Mucosa of descending colon (tissue), 3 donors: ENCODE results near the gene TAS2R41. TPM values are rescaled to one million over a fixed set of nuclear protein-coding genes. Genes with fewer than 3 reads are reported as not detected.

Experiments
- ATAC-seq: fragments of 200-7000 bp; cut with Tn5 transposase; one replicate; pipeline ENCODE4 v1.9.1; 2020; ENCODE audit warnings: mild to moderate bottlenecking, moderate library complexity
- DNase-seq, 3 donors: peaks; one replicate each; pipeline ENCODE4 v3.0.0-alpha.2; 2020
- H3K36me3 ChIP-seq: fragments of 200-600 bp; one replicate; pipeline ENCODE4 v1.8.0; 2021; ENCODE audit warnings: low read depth, mild to moderate bottlenecking
- H3K4me1 ChIP-seq: fragments of 200-600 bp; one replicate; pipeline ENCODE4 v1.8.0; 2021; ENCODE audit warnings: low read depth, mild to moderate bottlenecking
- H3K4me3 ChIP-seq: fragments of 200-600 bp; one replicate; pipeline ENCODE4 v1.8.0; 2021; ENCODE audit warnings: mild to moderate bottlenecking
- H3K9me3 ChIP-seq: fragments of 200-600 bp; one replicate; pipeline ENCODE4 v1.8.0; 2021; ENCODE audit warnings: mild to moderate bottlenecking
- intact Hi-C, 2 donors: fragments of 100-400 bp; cut with DNase I in 1 of 2; cut with micrococcal nuclease in 1 of 2; formaldehyde crosslinking; loops; one replicate each; pipeline versions ENCODE4 v1.11.0 to v1.11.1; 2022; cut with DNase I, micrococcal nuclease
- total RNA-seq, 3 donors: library from RNA; stranded (reverse); fragmentation: NEBNext Ultra II Directional in 2 of 3; extraction: Animal tissue kit (Norgen Biotek cat#: 25700) in 2 of 3; gene quantifications; one replicate each; pipeline versions ENCODE4 v1.2.1 to v1.2.4, GENCODE V29; 2021 to 2023
- TF ChIP-seq, protein P1 (sequence below): fragments of 200-600 bp; IDR thresholded peaks from one replicate; pipeline ENCODE4 v1.8.0; 2022; ENCODE audit warnings: antibody characterized with exemption, mild to moderate bottlenecking
- donor health status: DM: no; HTN: no; CAD: no; lungs with moderate emphysema.
- donor health status: DM: no; HTN: no; CAD: no.
- donor health status: DM: no; HTN: yes; CAD: no.

The TAS2R41 gene
- total RNA-seq, 3 donors from 2014 or later: 0.34 TPM; not detected in 2

DNA sequence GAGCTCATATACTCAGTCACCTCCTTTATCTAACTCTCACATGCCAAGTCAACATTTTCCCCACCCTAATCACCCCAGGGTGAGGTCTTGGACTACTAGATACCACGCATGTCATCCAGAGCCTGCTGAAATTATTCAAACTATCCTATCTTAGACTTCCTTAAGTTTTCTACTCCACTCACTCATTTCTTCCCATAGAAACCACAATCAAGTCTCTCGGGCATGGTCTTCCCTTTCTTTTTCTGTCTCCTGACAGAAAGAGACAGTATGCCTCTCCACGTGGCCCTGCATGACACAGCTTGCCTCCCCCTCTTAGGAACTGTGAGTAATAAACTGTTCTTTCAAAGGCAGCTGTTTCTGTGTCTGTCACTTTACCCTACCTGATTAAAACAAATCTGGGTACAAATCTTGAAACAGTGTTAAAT lies 29.4 kb downstream of the TAS2R41 start:
- no peak for ATAC-seq
- TF ChIP-seq, protein P1, sequence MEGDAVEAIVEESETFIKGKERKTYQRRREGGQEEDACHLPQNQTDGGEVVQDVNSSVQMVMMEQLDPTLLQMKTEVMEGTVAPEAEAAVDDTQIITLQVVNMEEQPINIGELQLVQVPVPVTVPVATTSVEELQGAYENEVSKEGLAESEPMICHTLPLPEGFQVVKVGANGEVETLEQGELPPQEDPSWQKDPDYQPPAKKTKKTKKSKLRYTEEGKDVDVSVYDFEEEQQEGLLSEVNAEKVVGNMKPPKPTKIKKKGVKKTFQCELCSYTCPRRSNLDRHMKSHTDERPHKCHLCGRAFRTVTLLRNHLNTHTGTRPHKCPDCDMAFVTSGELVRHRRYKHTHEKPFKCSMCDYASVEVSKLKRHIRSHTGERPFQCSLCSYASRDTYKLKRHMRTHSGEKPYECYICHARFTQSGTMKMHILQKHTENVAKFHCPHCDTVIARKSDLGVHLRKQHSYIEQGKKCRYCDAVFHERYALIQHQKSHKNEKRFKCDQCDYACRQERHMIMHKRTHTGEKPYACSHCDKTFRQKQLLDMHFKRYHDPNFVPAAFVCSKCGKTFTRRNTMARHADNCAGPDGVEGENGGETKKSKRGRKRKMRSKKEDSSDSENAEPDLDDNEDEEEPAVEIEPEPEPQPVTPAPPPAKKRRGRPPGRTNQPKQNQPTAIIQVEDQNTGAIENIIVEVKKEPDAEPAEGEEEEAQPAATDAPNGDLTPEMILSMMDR: no peak
- intact Hi-C loops: no loop called here

DNA sequence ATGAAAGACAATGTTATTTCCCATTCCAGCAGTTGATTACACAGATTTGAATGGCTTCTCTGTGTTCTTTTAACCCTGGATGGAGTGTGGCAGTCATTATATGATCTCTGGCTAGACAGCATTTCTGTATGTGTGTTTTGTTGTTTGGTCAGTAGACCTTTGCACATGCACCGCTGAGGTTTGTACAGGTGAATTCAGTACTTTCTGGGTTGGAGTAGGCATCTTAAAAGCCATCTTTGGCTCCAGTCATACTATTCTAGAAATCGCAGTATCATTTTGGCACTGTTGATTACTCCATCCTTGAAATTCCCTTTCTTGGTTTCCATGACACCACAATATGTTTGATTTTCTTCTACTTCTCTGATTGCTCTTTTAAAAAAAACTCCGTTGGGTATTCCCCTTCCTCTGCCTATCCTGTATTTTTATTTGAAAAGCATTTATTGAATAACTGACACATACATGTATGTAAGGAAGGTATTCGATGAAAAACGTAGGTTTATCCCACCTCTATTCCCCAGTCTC lies 29.9 kb downstream of the TAS2R41 start:
- TF ChIP-seq, protein P1: no peak
- intact Hi-C loops: no loop called here

More for the DNA sequence above, 29.4 kb downstream of the TAS2R41 start:
- Histone ChIP-seq H3K9me3 (no peaks in the 10 kb centered on the region), H3K4me3 (no peak overlapping the region), H3K4me1 (no peaks in the 10 kb centered on the region), H3K36me3 (no peaks in the 10 kb centered on the region)
- DNase-seq: no peak

DNA sequence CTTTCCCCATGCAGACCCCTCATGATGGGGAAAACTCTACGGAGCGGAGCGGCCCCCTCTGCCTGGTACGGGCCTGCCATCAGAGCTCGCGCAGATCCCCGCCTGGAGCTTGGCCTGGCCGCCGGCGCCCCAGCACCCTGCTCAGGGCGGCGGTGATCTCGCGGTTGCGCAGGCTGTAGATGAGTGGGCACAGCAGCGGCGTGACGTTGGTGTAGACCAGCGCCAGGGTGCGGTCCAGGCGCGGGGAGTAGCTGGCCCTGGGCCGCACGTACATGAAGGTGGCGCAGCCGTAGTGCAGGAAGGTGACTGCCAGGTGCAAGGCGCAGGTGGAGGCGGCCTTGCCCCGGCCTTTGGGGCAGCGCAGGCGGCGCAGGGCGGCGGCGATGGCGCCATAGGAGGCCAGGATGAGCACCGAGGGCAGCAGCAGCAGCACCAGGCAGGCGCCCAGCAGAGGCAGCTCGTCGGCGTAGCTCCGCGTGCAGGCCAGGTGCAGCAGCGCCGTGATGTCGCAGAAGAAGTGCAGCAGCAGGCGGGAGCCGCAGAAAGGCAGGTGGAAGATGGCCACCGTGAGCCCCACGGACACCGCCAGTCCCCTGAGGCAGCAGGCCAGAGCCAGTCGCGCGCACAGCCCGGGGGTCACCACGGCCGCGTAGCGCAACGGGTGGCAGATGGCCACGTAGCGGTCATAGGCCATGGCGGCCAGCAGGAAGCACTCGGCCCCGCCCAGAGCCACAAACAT lies 33.4 kb downstream of the TAS2R41 start:
- TF ChIP-seq, protein P1: no peak
- intact Hi-C loops: no loop called here
- Histone ChIP-seq H3K9me3 (no peaks in the 10 kb centered on the region), H3K4me3 (no peak overlapping the region), H3K36me3 (no peaks in the 10 kb centered on the region), H3K4me1 (no peaks in the 10 kb centered on the region)
- DNase-seq (peak in 2 of 3 donors; percentile 31 to 51), ATAC-seq (peak; percentile 80)

More for the DNA sequence above, 29.9 kb downstream of the TAS2R41 start:
- no peak for DNase-seq
- no peaks in the 10 kb centered on the region for H3K9me3 ChIP-seq
- no peaks in the 10 kb centered on the region for H3K36me3 ChIP-seq
- no peaks in the 10 kb centered on the region for H3K4me1 ChIP-seq
- H3K4me3 ChIP-seq: no peak overlapping the region
- no peak for ATAC-seq

DNA sequence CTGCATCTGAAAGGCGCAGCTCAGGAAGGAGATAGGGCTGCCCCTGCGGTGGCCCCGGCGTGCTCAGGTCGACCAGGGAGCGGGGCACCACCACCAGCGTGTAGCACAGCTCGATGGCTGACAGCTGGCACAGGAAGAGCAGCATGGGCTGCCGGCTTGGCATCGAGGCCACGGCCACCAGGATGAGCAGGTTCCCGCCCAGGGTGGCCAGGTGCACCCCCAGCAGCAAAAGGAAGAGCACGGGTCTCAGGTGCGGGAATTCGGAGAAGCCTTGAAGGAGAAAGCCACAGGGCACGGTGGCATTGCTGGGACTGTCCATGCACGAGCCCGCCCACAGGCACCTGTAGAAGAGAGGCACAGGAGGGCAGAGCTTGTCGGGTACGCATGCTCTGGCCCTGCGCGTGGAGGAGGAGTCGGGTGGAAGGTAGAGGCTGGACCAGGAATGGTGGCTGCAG lies 33.9 kb downstream of the TAS2R41 start:
- ATAC-seq (no peak), DNase-seq (peak in 1 of 3 donors; percentile 50)
- no peak overlapping the region for H3K4me3 ChIP-seq
- TF ChIP-seq, protein P1: no peak
- H3K36me3 ChIP-seq: no peaks in the 10 kb centered on the region
- no peaks in the 10 kb centered on the region for H3K4me1 ChIP-seq
- H3K9me3 ChIP-seq: no peaks in the 10 kb centered on the region
- intact Hi-C loops: no loop called here

DNA sequence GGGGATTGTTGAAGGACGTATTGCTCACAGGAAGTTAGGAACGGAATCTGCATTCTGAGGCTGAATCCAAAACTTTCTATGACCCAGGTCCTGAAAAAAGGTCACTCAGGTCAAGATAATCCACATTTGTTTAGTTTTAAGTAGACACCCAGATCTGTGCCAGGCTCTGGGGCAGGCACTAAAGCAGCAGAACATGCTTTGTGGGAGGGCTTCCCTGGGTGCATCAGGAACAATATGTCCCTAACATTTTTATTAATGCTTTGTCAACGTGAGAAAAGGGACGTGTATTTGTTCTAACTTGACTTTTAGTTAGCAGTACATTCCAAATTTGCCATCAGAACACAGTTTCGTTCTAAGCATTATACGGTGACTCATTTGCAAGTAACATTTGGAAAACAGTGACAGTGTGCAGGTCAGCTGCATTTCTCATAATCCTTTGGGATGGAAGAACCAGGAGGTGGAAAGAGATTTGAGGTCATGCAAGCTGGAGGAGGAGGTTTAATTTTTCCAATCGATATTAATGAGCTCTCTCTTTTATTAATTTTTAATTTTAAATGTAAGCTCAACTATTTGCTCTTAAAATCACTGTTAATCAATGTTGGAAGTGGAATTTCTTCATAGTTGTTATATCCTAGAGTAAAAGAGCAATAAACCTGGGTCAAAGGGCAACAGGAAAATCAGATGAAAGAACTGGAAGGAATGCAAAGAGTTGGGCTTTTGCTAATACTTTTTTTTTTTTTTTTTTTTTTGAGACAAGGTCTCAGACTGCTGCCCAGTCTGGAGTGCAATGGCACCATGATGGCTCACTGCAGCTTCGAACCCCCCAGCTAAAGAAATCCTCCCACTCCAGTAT lies 35.0 kb downstream of the TAS2R41 start:
- Histone ChIP-seq H3K4me3 (no peak overlapping the region), H3K36me3 (no peaks in the 10 kb centered on the region), H3K9me3 (no peaks in the 10 kb centered on the region), H3K4me1 (no peaks in the 10 kb centered on the region)
- intact Hi-C loops: no loop called here
- no peak for DNase-seq
- no peak for ATAC-seq
- TF ChIP-seq, protein P1: no peak
